ENCODE measurements around the gene COLEC12.

The COLEC12 gene

GRCh38 chr18:533995-534601 is 33.6 kb upstream of the COLEC12 start:
- TF ChIP-seq EZH2phosphoT487 (conservative IDR thresholded peaks at IDR 0.05; ENCODE audit: low read length): no peak
- TF ChIP-seq CTCF (IDR thresholded peaks at IDR 0.05; ENCODE audit: insufficient read depth, low read length, poor library complexity, severe bottlenecking): no peak
- no peaks in the 10 kb centered on the region for H3K36me3 ChIP-seq (ENCODE audit: low read length)
- no peak overlapping the region for H3K9ac ChIP-seq (ENCODE audit: low read length)
- H3K9me3 ChIP-seq (ENCODE audit: insufficient read depth, low read length): no peaks in the 10 kb centered on the region
- H3K27me3 ChIP-seq (ENCODE audit: low read length): no peaks in the 10 kb centered on the region
- no peaks in the 10 kb centered on the region for H3F3A ChIP-seq (ENCODE audit: insufficient read depth)
- H3K79me2 ChIP-seq (ENCODE audit: insufficient read depth, low read length): no peaks in the 10 kb centered on the region
- no peaks in the 10 kb centered on the region for H3K9me2 ChIP-seq (replicated peaks; ENCODE audit: insufficient read depth, low read length)
- H3K4me3 ChIP-seq (ENCODE audit: insufficient read depth, low read length, poor library complexity, severe bottlenecking): no peak overlapping the region
- no peak overlapping the region for H2AFZ ChIP-seq (ENCODE audit: low read depth, low read length, severe bottlenecking)
- H3K4me2 ChIP-seq (ENCODE audit: low read depth, low read length, poor library complexity, severe bottlenecking): no peak overlapping the region
- no peaks in the 10 kb centered on the region for H4K20me1 ChIP-seq (ENCODE audit: low read depth, low read length)
- no peak overlapping the region for H3K27ac ChIP-seq (ENCODE audit: low read depth, low read length)

- H4K20me1 ChIP-seq (ENCODE audit: low read depth, low read length): no peaks in the 10 kb centered on the region
- no peak overlapping the region for H3K4me3 ChIP-seq (ENCODE audit: insufficient read depth, low read length, poor library complexity, severe bottlenecking)
- H3K27ac ChIP-seq (ENCODE audit: low read depth, low read length): no peak overlapping the region
- no peaks in the 10 kb centered on the region for H3K9me2 ChIP-seq (replicated peaks; ENCODE audit: insufficient read depth, low read length)
- H3F3A ChIP-seq (ENCODE audit: insufficient read depth): no peaks in the 10 kb centered on the region
- TF ChIP-seq CTCF (IDR thresholded peaks at IDR 0.05; ENCODE audit: insufficient read depth, low read length, poor library complexity, severe bottlenecking) (no peak), EZH2phosphoT487 (conservative IDR thresholded peaks at IDR 0.05; ENCODE audit: low read length) (no peak)
- no peaks in the 10 kb centered on the region for H3K27me3 ChIP-seq (ENCODE audit: low read length)
- H3K9me3 ChIP-seq (ENCODE audit: insufficient read depth, low read length): no peaks in the 10 kb centered on the region
- H2AFZ ChIP-seq (ENCODE audit: low read depth, low read length, severe bottlenecking): no peak overlapping the region
- H3K4me2 ChIP-seq (ENCODE audit: low read depth, low read length, poor library complexity, severe bottlenecking): no peak overlapping the region
- H3K79me2 ChIP-seq (ENCODE audit: insufficient read depth, low read length): no peaks in the 10 kb centered on the region
- no peaks in the 10 kb centered on the region for H3K36me3 ChIP-seq (ENCODE audit: low read length)
- H3K9ac ChIP-seq (ENCODE audit: low read length): no peak overlapping the region
These were observed 32.1 kb upstream of the COLEC12 start for GRCh38 chr18:532632-533031.

GRCh38 chr18:532018-532417 is 31.5 kb upstream of the COLEC12 start:
- no peaks in the 10 kb centered on the region for H3K27me3 ChIP-seq (ENCODE audit: low read length)
- H3K4me2 ChIP-seq (ENCODE audit: low read depth, low read length, poor library complexity, severe bottlenecking): no peak overlapping the region
- no peak overlapping the region for H3K4me3 ChIP-seq (ENCODE audit: insufficient read depth, low read length, poor library complexity, severe bottlenecking)
- H4K20me1 ChIP-seq (ENCODE audit: low read depth, low read length): no peaks in the 10 kb centered on the region
- H3K36me3 ChIP-seq (ENCODE audit: low read length): no peaks in the 10 kb centered on the region
- H3K79me2 ChIP-seq (ENCODE audit: insufficient read depth, low read length): no peaks in the 10 kb centered on the region
- H3K9me2 ChIP-seq (replicated peaks; ENCODE audit: insufficient read depth, low read length): no peaks in the 10 kb centered on the region
- no peak for TF ChIP-seq EZH2phosphoT487 (conservative IDR thresholded peaks at IDR 0.05; ENCODE audit: low read length)
- TF ChIP-seq CTCF (IDR thresholded peaks at IDR 0.05; ENCODE audit: insufficient read depth, low read length, poor library complexity, severe bottlenecking): no peak
- no peak overlapping the region for H3K9ac ChIP-seq (ENCODE audit: low read length)
- H2AFZ ChIP-seq (ENCODE audit: low read depth, low read length, severe bottlenecking): no peak overlapping the region
- H3F3A ChIP-seq (ENCODE audit: insufficient read depth): no peaks in the 10 kb centered on the region
- H3K9me3 ChIP-seq (ENCODE audit: insufficient read depth, low read length): no peaks in the 10 kb centered on the region
- H3K27ac ChIP-seq (ENCODE audit: low read depth, low read length): no peak overlapping the region
